Hepatocyte (in vitro differentiated cells): ENCODE measurements around the gene ZNF687. TPM values are rescaled to one million over a fixed set of nuclear protein-coding genes. Genes with fewer than 3 reads are reported as not detected.
"Not testable (repeated sequence)": the region's sequence is repeated elsewhere in the genome, so short reads cannot be mapped to it uniquely, and the experiment has no call there.

Experiments
- DNase-seq: peaks from one replicate; pipeline ENCODE4 v3.0.0-alpha.2; 2016; ENCODE audit warnings: low spot score
- H2AFZ ChIP-seq: fragments of 200-600 bp; sonication (generic); 2 replicates; pipeline ENCODE4 v1.6.0; 2016; ENCODE audit warnings: antibody characterized with exemption, mild to moderate bottlenecking
- H3K27ac ChIP-seq: fragments of 200-600 bp; sonication (generic); 2 replicates; pipeline ENCODE4 v1.5.1; 2016; ENCODE audit warnings: mild to moderate bottlenecking
- H3K27me3 ChIP-seq: fragments of 200-600 bp; sonication (generic); 2 replicates; pipeline ENCODE4 v1.6.1; 2016
- H3K36me3 ChIP-seq: fragments of 200-600 bp; sonication (generic); replicated peaks from 2 replicates; pipeline ENCODE4 v1.5.1; 2016; ENCODE audit warnings: low read depth; ENCODE audit not compliant: insufficient read depth
- H3K4me1 ChIP-seq: fragments of 200-600 bp; sonication (generic); 2 replicates; pipeline ENCODE4 v1.5.1; 2016; ENCODE audit warnings: mild to moderate bottlenecking, moderate library complexity; ENCODE audit not compliant: insufficient read depth
- H3K4me2 ChIP-seq: fragments of 200-600 bp; sonication (generic); 2 replicates; pipeline ENCODE4 v1.6.0; 2016
- H3K4me3 ChIP-seq: fragments of 200-600 bp; sonication (generic); 2 replicates; pipeline ENCODE4 v1.5.1; 2016; ENCODE audit warnings: mild to moderate bottlenecking
- H3K79me2 ChIP-seq: fragments of 200-600 bp; sonication (generic); 2 replicates; pipeline ENCODE4 v1.6.0; 2017; ENCODE audit warnings: mild to moderate bottlenecking
- H3K9me2 ChIP-seq: fragments of 200-600 bp; sonication (generic); replicated peaks from 2 replicates; pipeline ENCODE4 v1.6.0; 2017; ENCODE audit warnings: mild to moderate bottlenecking; ENCODE audit not compliant: insufficient read depth
- H3K9me3 ChIP-seq: fragments of 200-600 bp; sonication (generic); 2 replicates; pipeline ENCODE4 v1.5.1; 2016; ENCODE audit warnings: low read depth, mild to moderate bottlenecking
- H4K20me1 ChIP-seq: fragments of 200-600 bp; sonication (generic); 2 replicates; pipeline ENCODE4 v1.6.0; 2016; ENCODE audit warnings: mild to moderate bottlenecking; ENCODE audit not compliant: insufficient read depth, poor library complexity, severe bottlenecking
- CTCF ChIP-seq: fragments of 200-600 bp; sonication (generic); IDR thresholded peaks from 2 replicates; pipeline ENCODE4 v1.5.1; 2016; ENCODE audit warnings: antibody characterized with exemption, mild to moderate bottlenecking; ENCODE audit not compliant: poor library complexity
- EZH2 ChIP-seq: fragments of 200-600 bp; sonication (generic); IDR thresholded peaks from 2 replicates; pipeline ENCODE4 v1.6.1; 2016; ENCODE audit warnings: antibody characterized with exemption, mild to moderate bottlenecking, borderline replicate concordance
- EZH2phosphoT487 ChIP-seq: fragments of 200-600 bp; sonication (generic); IDR thresholded peaks from one replicate; pipeline ENCODE4 v1.6.1; 2018; ENCODE audit warnings: antibody characterized with exemption, mild to moderate bottlenecking, low read depth, moderate library complexity; ENCODE audit not compliant: unreplicated experiment, severe bottlenecking
- WGBS: methylation state at CpG from one replicate; pipeline ENCODE4 v1.1.6; 2016; ENCODE audit warnings: low lambda C conversion rate; ENCODE audit errors: missing lambda C conversion rate; 5-methylcytosine and 5-hydroxymethylcytosine counted together
- polyA plus RNA-seq: library from polyadenylated mRNA; unstranded; fragments of >200 nt; fragmentation: Nextera tagmentation; extraction: Ambion mirVana; gene quantifications from 2 replicates; pipeline ENCODE4 v1.2.1, GENCODE V29; 2016
- total RNA-seq: library from RNA; depleted of rRNA; stranded (reverse); fragments of >200 nt; gene quantifications from 2 replicates; pipeline ENCODE4 v1.2.3, GENCODE V29; 2014

The ZNF687 gene
- total and polyA plus RNA-seq, 2 experiments from 2014 or later: 3.6 to 19.9 TPM

- no peaks in the 10 kb centered on the region for H3K4me1 ChIP-seq
- no peaks in the 10 kb centered on the region for H3K36me3 ChIP-seq
- no peak for DNase-seq
- no peaks in the 10 kb centered on the region for H3K27me3 ChIP-seq
- no peak overlapping the region for H3K27ac ChIP-seq
- H3K4me3 ChIP-seq: no peak overlapping the region
- no peaks in the 10 kb centered on the region for H3K9me2 ChIP-seq
- H3K9me3 ChIP-seq: no peaks in the 10 kb centered on the region
- TF ChIP-seq EZH2phosphoT487 (no peak), CTCF (no peak), EZH2 (no peak)
- peaks cover 5% of the 10 kb centered on the region for H3K79me2 ChIP-seq
- 81% methylated on average over 8 of the region's 8 CpGs for WGBS
- no peak overlapping the region for H3K4me2 ChIP-seq
- H4K20me1 ChIP-seq: no peaks in the 10 kb centered on the region
- H2AFZ ChIP-seq: no peak overlapping the region
These were observed 15.3 kb upstream of the ZNF687 start for GRCh38 chr1:151266821-151267220.

- Histone ChIP-seq H2AFZ (no peak overlapping the region), H3K36me3 (no peaks in the 10 kb centered on the region), H3K9me2 (no peaks in the 10 kb centered on the region), H3K4me1 (no peaks in the 10 kb centered on the region), H3K4me2 (no peak overlapping the region), H3K9me3 (no peaks in the 10 kb centered on the region), H3K27ac (no peak overlapping the region), H4K20me1 (no peaks in the 10 kb centered on the region), H3K27me3 (no peaks in the 10 kb centered on the region), H3K79me2 (no peaks in the 10 kb centered on the region), H3K4me3 (no peak overlapping the region)
- DNase-seq: no peak
- 88% methylated on average over 4 of the region's 4 CpGs for WGBS
- no peak for TF ChIP-seq EZH2phosphoT487
- no peak for TF ChIP-seq CTCF
- TF ChIP-seq EZH2: no peak
These were observed 14.3 kb upstream of the ZNF687 start for GRCh38 chr1:151267760-151268159.

- 84% methylated on average over 3 of the region's 3 CpGs for WGBS
- no peak for DNase-seq
- Histone ChIP-seq H3K9me2 (no peaks in the 10 kb centered on the region), H2AFZ (no peak overlapping the region), H4K20me1 (no peaks in the 10 kb centered on the region), H3K4me3 (no peak overlapping the region), H3K36me3 (no peaks in the 10 kb centered on the region), H3K27me3 (no peaks in the 10 kb centered on the region), H3K4me1 (no peaks in the 10 kb centered on the region), H3K4me2 (no peak overlapping the region), H3K9me3 (no peaks in the 10 kb centered on the region), H3K79me2 (no peaks in the 10 kb centered on the region), H3K27ac (no peak overlapping the region)
- TF ChIP-seq CTCF: no peak
- no peak for TF ChIP-seq EZH2phosphoT487
- no peak for TF ChIP-seq EZH2
These were observed 8.1 kb upstream of the ZNF687 start for GRCh38 chr1:151273924-151274466.

- 96% methylated on average over 5 of the region's 5 CpGs for WGBS
- not testable (repeated sequence) for H3K27me3 ChIP-seq, H4K20me1 ChIP-seq, H3K4me2 ChIP-seq, H2AFZ ChIP-seq, H3K4me1 ChIP-seq, H3K27ac ChIP-seq, H3K9me2 ChIP-seq, H3K36me3 ChIP-seq, H3K9me3 ChIP-seq, H3K4me3 ChIP-seq, H3K79me2 ChIP-seq, DNase-seq
These were observed 6.8 kb upstream of the ZNF687 start for GRCh38 chr1:151275341-151275740.
